HG02870 (cell line): ENCODE results near the gene INPP4B.

Source experiments
- ATAC-seq: cut with Tn5 transposase; IDR thresholded peaks from one replicate; pipeline ENCODE4 v1.9.1; 2021; ENCODE audit warnings: mild to moderate bottlenecking, moderate library complexity; ENCODE audit not compliant: unreplicated experiment

Gene INPP4B

GRCh38 chr4:142846108-142846728, at the start of gene INPP4B:
Gene INPP4B, minus strand, starts transcription at chr4:142846301.
- ATAC-seq: no peak

GRCh38 chr4:142893012-142893411, 46.9 kb upstream of the INPP4B start:
- ATAC-seq: no peak

DNA sequence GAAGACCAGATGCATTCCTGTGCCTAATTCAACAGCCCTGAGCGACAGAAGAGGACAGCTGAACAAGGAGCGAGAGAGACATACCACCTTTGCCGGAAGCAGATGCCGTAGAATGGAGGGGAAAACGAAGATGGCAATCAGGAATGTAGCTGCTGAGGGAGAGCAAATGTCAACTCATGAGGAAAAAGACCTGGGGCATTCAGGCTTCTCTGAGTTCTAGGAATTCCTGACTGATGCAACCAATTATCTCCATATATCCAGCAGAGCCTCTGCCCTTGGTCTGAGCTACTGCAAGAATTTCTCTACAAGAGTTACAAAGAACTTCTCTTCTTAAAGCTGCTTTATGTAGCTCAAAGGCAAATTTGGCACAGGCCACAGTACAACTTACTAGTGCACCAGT, 40.5 kb upstream of the INPP4B start:
- ATAC-seq: no peak

DNA sequence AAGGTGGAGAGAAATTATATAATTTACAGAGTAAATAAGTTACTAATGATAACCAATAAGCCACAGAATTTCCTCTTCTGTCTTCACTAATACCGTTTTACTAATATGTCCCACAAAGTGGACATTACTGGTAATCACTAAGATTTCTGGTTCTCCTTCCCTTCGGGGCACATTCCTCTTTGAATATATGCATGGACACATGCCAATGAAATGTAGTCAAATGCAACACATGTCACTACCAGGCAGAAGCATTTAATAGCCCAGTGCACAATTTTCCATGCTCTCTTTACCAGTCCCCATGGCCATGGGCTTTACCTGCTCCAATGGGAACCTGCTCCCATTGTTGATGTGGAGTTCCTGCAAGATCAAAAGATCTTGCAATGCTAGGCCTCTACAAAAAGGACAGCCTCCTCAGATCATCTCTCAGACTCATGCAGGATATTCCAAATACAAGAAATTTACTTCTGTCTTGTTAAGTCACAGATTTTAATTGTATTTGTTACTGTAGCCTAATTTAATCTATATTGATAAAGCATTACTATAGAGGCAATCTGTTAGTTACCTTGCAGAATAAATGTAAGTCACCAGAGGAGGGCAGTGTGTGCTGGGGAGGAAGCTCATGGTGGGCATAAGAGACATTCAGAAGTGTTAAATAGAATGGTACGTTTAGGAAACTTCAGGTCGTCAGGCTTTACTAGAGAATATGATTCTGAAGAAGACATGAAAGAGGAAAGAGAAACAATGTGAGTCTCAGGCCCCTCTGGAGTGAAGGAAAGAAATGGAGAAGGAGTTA, 37.1 kb upstream of the INPP4B start:
- ATAC-seq: no peak

DNA sequence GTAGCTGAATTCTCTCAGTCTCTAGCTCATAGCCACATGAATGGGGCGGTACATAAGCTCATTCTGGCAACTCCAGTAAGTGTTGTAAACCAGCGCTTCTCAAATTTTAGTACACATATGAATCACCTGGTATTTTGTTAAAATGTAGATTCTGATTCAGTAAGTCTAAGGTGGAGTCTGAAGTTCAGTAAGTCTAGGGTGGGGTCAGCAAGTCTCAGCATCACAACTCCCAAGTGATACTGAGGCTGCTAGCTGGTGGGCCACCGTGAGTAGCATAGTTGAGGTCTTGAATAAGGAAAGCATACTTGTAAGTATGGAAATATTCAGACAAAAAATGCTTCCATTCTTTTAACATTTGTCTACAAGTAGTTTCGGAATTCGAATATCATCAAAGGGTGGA, 36.1 kb upstream of the INPP4B start:
- no peak for ATAC-seq

- no peak for ATAC-seq
Observed at GRCh38 chr4:142881331-142881730, 35.2 kb upstream of the INPP4B start.

GRCh38 chr4:142875117-142875516, 29.0 kb upstream of the INPP4B start:
- no peak for ATAC-seq

DNA sequence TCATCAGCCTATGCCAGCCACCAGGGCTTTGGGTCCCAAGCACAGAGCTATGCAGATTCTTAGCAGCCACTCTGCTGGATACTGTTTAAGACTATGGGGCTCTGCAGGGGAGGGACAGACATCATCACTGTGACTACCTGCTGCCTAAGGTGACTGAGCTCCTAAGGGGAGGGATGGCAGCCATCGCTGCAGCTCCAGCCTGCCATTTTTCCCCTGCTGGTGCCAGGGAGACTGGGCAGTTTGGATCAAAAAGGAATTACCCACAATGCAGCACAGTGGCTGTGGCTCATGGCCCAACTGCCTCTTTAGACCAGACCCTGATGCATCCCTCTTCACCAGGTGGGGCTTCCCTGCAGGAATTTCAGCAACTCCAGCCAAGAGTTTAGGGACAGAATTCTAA, 28.6 kb upstream of the INPP4B start:
- ATAC-seq: no peak

DNA sequence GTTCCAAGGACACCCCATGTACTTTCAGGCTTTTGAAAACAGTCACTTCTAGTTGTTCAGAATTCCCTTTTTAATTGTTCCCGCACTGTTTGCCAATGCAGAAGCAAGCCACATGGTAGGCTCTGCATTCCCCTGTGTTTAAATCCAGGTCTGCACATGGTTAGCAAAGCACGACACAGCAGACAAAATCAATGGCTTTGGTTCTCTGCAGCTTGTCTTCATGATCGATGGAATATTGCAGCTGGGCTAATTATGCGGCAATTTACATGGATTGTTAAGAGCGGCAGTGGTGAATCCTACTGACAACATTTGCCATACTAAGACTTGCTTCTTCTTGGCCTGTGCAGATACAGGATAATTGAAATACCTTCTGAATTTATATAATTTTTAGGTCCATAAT, 20.6 kb upstream of the INPP4B start:
- no peak for ATAC-seq

DNA sequence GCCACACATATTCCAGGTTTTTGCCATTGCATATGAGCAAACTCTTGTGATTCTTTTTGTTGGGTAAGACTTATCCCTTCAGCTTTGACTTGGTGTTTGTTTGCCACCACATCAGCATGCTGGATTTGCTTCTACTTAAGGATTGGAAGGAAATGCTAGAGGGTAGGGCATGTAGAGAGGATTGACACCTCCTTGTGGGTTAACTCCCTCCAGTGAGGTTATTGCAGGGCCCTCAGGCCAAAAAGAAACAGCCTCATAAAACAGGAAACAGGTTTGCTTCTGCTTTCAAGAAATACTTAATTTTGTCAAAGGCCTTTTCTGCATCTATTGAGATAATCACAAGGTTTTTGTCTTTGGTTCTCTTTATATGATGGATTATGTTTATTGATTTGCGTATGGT, 15.2 kb upstream of the INPP4B start:
- no peak for ATAC-seq

GRCh38 chr4:142858965-142859364, 12.9 kb upstream of the INPP4B start:
- ATAC-seq: no peak

GRCh38 chr4:142858446-142858845, 12.3 kb upstream of the INPP4B start:
- ATAC-seq: no peak

- no peak for ATAC-seq
Observed at GRCh38 chr4:142856576-142856975, 10.5 kb upstream of the INPP4B start.

DNA sequence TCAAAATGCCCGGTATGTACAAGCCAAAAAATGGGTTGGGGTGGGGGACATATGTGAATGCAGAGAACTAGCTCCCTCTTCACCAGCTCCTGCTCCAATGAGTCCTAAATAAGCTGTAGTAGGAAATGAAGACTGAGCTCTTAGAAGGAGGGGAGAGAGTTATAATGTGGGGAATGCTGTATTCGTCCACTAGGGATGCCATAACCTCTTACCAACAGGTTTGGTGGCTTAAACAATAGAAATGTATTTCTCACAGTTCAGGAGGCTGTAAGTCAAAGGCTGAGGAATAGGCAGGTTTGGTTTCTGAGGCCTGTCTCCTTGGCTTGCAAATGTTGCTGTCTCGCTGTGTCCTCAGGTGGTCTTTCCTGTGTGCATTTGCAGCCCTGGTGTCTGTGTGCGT, 4.4 kb upstream of the INPP4B start:
- ATAC-seq: no peak

GRCh38 chr4:142846729-142847596, 862 bp upstream of the INPP4B start:
- ATAC-seq: peak; percentile 36

DNA sequence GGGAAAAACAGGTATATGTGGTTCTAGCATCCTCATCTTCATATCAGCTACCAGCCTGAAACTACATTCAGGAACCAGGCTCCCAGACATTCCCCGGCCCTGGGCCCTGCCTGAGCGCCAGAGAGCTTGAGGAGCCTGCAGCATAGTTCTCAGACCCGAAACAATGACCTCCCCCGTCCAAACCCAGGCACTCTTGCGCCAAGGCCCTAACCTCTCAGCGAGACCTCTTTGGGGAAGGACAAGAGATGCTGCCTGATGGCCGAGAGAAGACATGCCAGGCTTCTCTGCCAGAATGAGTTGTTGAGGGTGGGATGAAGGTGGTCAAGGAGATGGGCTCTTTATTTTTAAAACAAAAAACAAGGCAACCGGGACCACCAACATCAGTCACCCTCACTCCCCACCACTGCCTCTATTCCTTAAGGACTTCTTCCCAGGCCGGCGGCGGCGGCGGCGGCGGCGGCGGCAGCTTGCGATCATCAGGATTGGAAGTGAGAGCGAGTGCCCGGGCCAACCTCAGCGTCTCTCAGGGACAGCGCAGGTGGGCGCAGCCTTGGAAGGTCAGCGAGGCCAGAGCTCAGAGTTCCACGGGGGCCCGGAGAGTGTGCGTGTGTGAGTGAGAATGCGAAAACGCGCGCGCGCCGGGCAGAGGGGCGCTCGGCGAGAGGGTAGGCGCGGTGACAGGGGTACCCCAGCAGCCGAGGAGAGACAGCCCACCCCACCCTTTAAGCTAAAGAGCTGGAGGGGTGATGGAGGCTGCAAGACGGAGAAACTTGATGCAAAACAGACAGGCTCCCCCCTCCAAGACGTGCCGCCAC, 601 bp downstream of the INPP4B start:
- ATAC-seq: no peak

DNA sequence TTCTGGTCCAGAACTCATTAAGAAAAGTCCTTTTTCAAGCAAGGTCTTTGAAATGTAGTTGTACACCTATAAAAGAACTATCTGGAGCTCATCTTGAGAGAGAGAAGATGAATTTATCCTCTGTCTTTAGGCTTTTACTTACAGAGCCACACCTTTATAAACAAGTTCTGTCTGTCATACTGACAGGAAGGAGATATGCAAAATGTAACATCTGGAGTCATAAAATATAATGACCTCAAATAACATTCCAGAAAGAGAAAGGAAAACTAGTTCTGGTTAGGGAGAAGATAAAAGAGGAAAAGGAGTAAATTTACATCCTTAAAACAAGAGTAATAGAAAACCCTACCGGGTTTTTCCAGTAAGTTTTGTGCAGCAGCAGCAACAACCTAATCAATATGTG, 1.3 kb downstream of the INPP4B start:
- ATAC-seq: no peak

GRCh38 chr4:142840516-142841123, 5.5 kb downstream of the INPP4B start:
- no peak for ATAC-seq

DNA sequence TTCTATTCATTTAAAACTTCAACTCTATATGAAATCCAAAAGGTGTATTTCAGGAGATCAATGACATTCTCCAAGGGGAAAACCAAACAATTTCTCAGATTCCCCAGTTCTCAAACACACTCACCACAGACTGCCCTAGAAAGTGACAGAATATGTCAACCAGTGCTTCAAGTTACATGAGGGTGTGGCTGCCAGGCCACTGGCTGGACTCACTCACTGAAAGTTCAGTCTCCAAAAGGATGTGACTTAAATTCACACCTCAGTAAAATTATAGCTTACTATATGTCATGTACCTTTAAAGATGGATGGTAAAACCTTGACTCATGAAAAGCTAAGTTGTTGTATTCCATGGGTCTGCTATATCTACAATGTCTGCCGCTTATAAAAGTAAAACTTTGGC, 7.3 kb downstream of the INPP4B start:
- no peak for ATAC-seq

DNA sequence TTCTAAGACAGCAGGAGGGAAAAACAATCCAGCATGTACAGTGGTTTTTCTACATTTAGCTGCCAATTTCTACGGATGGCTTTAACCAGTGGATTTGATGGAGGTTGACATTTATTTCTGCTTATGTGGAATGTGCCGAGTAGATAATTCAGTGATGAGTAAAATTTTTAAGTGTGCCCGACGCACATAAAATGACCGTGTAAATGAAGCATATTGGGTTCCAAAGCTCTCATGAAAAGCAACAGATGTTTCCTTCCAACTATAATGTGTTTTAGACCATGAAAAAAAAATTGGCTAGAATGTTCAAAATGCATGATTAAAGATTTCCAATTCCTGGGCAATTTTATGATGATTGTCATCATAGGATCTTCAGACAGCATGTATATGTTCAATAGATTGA, 14.1 kb downstream of the INPP4B start:
- no peak for ATAC-seq
